Embryonic facial prominence (tissue), 1 donor: ENCODE measurements around the gene ZDHHC14.
"Not testable (repeated sequence)": the region's sequence is repeated elsewhere in the genome, so short reads cannot be mapped to it uniquely, and the experiment has no call there.

ENCODE experiments used
- DNase-seq: peaks from one replicate; pipeline ENCODE4 v3.0.0-alpha.2; 2016; ENCODE audit errors: extremely low spot score

ZDHHC14 gene

DNA sequence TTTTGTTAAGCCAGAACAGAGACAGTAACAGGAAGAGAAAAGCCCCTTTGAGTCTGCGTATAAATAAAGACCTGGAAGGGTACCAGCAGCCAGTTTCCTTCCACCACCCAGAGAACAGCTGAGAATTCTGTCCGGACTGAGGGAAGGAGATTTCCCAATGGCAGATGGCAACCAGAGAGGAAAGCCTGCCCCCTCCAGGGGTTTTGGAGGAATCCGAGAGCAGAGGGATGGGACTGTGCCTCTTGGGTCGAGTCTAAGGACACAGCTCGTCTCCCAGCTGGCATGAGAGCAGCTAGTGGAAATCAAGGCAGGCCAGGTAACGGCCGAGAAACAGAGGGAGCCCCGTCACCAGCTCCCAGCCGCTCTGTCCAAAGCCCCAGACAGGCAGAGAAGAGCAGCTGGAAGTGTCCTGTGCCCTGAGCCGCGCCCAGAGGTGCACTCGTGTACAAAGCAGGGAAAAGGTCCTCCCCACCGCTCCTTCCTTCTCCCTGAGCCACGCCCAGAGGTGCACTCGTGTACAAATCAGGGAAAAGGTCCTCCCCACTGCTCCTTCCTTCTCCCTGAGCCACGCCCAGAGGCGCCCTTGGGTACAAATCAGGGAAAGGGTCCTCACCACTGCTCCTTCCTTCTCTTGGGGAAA lies 308.1 kb downstream of the ZDHHC14 start:
- no peak for DNase-seq

DNA sequence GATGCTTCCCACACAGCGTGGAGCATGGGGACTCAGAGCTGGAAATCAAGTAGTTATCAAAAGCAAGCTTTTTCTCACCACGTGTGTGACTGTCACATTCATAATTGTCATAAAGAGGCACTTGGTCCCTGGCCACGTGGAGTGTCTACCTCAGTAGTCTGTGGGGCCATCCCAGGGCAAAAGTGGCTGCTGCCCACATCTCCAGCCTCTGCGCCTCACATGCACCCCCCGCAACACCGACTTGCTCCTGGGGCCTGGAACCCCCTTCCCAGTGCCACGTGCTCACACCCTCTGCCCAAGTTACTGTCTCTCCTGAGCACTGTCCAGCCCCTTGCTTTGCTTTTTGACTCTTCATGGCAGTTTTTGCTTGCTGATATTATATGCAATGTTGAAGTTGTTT lies 308.9 kb downstream of the ZDHHC14 start:
- DNase-seq, result no peak

DNA sequence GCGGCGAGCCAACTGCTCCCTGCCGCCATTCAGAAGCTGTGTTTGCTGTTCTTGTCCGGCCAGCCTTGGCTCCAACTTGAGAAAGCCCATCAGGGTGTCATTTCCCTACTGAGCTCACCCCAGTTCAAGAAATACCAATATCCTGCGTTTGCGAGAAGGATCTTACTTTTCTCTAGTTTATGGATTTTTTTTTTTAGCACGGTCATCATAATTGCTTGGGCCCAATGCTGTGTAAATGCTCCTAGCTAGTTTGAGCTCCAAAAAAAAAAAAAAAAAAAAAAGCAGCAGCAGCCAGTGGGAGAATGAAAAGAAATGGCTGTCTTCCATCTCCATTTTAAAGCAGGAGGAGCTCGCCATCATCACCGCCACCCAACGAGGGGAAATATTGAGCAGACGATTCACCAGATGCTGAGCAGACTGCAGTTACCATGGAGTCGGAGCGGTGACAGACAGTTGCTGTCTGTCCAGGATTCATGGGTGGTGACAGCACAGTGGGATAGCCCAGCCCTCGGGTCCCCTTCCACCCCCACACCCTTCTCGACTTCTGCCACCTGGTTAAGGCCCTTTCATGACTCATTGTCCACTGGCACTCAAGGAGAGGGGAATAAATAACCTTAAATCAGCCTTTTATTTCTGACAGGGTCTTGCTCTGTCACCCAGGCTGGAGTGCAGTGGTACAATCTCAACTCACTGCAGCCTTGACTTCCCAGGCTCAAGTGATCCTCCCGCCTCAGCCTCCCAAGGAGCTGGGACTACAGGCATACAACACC lies 309.6 kb downstream of the ZDHHC14 start:
- no peak for DNase-seq

GRCh38 chr6:157691621-157692020 lies 310.6 kb downstream of the ZDHHC14 start:
- not testable (repeated sequence) for DNase-seq

GRCh38 chr6:157693867-157694266 lies 312.9 kb downstream of the ZDHHC14 start:
- DNase-seq, result no peak

- no peak for DNase-seq
These were observed 314.5 kb downstream of the ZDHHC14 start for GRCh38 chr6:157695301-157696040.

- DNase-seq, result no peak
These were observed 319.0 kb downstream of the ZDHHC14 start for GRCh38 chr6:157699777-157700636.

GRCh38 chr6:157706351-157706750 lies 325.4 kb downstream of the ZDHHC14 start:
- not testable (repeated sequence) for DNase-seq

GRCh38 chr6:157706883-157707282 lies 325.9 kb downstream of the ZDHHC14 start:
- DNase-seq, result no peak

DNA sequence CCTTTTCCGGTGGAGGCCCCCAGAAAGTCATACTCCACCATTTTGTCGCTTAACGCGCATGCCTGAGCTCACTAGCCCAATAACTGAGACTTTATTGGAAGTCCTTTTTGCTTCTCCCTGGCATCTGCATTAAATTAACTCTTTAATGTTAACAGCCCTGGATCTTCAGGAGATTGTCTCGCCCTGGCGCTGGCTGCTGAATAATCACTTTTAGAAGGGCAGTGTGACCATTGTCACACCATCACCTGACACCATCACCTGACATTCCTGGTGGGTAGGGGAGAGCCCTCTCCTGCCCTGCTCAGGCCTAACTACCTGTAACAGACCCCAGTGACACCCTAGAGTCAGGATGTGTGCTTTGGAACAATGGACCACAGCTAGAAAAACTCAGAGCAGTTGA lies 326.6 kb downstream of the ZDHHC14 start:
- DNase-seq, result no peak

- no peak for DNase-seq
These were observed 327.2 kb downstream of the ZDHHC14 start for GRCh38 chr6:157708239-157708638.

- no peak for DNase-seq
These were observed 327.9 kb downstream of the ZDHHC14 start for GRCh38 chr6:157708933-157709332.

GRCh38 chr6:157709555-157709954 lies 328.6 kb downstream of the ZDHHC14 start:
- no peak for DNase-seq

DNA sequence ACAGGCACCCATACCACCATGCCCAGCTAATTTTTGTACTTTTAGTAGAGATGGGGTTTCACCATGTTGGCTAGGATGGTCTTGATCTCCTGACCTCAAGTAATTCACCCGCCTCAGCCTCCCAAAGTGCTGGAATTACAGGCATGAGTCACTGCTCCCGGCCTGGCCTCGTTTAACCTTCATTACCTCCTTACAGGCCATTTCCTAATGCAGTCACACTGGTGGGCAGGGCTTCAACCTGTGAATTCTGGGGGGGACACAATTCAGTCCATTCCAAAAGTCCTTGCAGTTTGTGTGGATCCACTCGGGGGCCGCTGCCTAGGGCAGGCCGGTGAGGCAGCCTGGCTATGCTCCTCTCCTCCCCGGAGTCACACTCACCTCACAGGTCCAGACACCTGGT lies 329.6 kb downstream of the ZDHHC14 start:
- DNase-seq, result no peak

DNA sequence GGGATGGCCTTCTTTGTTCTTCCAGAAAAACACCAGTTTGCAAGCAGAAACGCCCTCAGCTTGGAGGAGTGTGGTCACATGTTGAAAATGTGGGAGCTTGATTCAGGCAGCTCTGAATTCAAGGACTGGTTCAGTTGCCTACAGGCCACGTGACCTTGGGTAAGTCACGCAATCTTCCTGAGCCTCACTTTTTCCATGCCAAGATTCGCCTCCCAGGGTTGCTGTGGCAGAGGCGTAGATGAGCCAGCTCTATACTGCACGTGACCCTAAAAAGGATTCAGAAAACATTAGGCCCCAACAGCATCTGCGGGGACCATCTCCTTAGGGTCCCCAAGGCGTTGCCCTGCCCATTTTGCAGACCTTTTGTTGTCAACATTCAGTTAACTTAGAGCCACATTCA lies 330.1 kb downstream of the ZDHHC14 start:
- DNase-seq, result no peak

DNA sequence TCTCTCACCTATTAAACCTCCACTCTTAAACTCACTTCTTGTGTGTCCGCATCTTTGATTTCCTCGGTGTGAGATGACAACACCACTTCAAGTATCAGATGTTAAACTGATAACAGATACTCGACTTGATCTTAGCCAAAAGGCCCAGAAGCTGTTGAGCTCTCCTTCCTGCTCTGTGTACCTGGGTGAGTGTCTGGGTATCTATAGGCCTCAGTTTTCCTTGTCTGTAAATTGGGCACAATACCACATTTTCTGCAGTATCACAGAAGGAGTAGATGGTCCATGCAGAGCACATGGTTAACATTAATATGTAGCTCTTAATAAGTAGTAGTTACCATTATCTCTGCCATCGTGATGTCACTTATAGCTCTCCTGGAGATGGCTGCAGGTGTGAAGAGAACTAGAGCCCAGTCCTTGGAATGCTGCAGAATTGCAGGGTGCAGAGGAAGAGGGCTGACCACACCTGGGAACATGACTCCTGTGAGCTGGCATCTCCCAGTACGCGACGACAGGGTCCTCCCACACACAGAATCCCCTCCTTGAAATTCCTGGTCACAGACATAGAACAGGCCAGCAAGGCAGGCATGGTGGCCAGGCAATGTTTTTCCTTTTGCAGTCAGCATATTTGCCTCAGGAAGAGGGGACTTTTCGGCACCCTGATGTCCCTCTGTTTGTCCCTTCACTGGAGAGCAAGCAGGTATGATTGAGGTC lies 331.8 kb downstream of the ZDHHC14 start:
- DNase-seq, result no peak

DNA sequence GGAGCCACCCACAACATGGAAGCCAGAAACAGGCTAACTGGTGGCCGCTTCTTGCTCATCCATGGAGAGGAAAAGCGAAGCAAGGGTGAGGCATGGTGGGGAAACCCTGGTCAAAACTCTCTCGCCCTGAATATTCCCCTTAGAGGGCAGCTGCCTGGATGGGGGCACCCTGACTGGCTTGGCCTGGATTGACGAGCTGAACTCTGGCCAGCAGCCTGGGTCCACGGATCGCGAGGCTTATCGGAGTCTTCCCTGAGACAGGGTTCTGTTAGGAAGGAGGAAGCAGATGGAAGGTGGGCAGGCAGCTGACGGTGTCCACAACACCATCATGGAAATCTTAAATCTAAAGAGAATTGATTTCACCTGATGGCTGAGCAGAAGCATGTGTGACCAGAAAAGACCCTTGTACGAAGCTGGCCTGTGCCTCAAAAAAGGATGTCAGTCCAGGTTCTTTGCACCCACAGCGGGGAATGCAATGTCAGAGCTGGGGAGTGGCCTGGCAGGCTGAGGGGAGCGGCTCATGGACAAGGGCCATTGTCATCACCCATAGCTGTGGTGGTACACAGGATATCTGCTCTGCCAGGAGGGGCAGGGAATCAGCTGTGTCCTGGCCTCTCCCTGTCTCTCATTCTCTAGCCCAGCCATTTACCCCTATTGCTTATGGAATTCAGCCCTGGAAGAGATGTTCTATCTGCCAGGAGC lies 332.6 kb downstream of the ZDHHC14 start:
- DNase-seq, result no peak

DNA sequence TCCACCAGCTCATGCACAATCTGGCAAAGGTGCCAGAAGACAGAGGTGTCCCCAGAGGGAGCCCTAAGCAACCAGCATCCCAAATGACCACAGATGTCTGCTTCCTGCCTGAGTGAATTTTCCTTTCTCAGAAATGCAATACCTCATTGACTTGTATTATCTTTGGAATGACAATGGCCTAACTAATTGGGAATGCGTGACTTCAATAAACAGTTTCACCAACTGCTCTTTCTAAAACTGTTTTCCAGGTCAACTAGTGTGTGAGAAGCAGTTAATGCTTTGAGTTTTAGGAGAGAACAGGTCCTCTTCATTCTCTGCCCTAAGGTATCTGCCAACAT lies 333.1 kb downstream of the ZDHHC14 start:
- no peak for DNase-seq

GRCh38 chr6:157715728-157716164 lies 334.8 kb downstream of the ZDHHC14 start:
- no peak for DNase-seq

- DNase-seq, result no peak
These were observed 335.4 kb downstream of the ZDHHC14 start for GRCh38 chr6:157716251-157716995.
